ENCODE data around the gene CACNA2D3. TPM values are rescaled to one million over a fixed set of nuclear protein-coding genes. Genes with fewer than 3 reads are reported as not detected.

The CACNA2D3 gene
- total and polyA plus RNA-seq, 12 donors: 0.26 to 13.7 (median 2.8) TPM; not detected in 1

DNA sequence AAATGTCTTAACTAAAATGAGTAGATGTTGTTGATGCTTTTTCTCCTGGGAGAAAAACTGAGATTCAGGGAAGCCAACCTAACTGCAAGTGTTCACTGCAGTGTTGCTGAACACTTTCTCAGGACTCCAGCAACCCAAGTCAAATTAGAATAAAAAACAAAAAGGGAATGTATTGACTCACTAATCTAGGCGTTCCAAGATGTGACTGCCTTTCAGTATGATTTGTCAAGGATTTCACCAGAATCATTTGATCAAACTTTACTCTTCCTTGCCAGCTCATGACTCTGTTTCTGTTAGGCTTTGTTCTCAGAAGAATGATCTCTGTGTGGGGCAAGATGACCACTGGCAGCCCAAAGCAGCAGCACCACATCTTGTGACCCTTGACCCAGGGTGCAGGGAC, 364.0 kb downstream of the CACNA2D3 start:
- Histone ChIP-seq H3K4me3 (no peak overlapping the region), H3K9me3 (replicated peaks in 1 of 3) (no peaks in the 10 kb centered on the region), H3K4me1 (replicated peaks in 1 of 2) (no peaks in the 10 kb centered on the region), H3K27ac (no peak overlapping the region), H3K36me3 (replicated peaks in 1 of 2) (no peaks in the 10 kb centered on the region), H3K27me3 (no peaks in the 10 kb centered on the region)
- intact Hi-C loops (cut with DNase I): no loop called here
- TF ChIP-seq POLR2A (IDR thresholded peaks at IDR 0.05): no peak
- TF ChIP-seq, protein P1, sequence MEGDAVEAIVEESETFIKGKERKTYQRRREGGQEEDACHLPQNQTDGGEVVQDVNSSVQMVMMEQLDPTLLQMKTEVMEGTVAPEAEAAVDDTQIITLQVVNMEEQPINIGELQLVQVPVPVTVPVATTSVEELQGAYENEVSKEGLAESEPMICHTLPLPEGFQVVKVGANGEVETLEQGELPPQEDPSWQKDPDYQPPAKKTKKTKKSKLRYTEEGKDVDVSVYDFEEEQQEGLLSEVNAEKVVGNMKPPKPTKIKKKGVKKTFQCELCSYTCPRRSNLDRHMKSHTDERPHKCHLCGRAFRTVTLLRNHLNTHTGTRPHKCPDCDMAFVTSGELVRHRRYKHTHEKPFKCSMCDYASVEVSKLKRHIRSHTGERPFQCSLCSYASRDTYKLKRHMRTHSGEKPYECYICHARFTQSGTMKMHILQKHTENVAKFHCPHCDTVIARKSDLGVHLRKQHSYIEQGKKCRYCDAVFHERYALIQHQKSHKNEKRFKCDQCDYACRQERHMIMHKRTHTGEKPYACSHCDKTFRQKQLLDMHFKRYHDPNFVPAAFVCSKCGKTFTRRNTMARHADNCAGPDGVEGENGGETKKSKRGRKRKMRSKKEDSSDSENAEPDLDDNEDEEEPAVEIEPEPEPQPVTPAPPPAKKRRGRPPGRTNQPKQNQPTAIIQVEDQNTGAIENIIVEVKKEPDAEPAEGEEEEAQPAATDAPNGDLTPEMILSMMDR (IDR thresholded peaks at IDR 0.05): no peak
- WGBS, 4 donors: 53 to 79% (median 75%) methylated on average over 1 of the region's 1 CpG
- DNase-seq: no peak

- Histone ChIP-seq H3K9me3 (replicated peaks in 1 of 3) (no peaks in the 10 kb centered on the region), H3K27ac (no peak overlapping the region), H3K4me1 (replicated peaks in 1 of 2) (no peaks in the 10 kb centered on the region), H3K4me3 (no peak overlapping the region), H3K36me3 (replicated peaks in 1 of 2) (no peaks in the 10 kb centered on the region), H3K27me3 (no peaks in the 10 kb centered on the region)
- TF ChIP-seq, protein P1 (IDR thresholded peaks at IDR 0.05): no peak
- no peak for TF ChIP-seq POLR2A (IDR thresholded peaks at IDR 0.05)
- DNase-seq: no peak
- WGBS, 4 donors: 82 to 93% (median 85%) methylated on average over 5 of the region's 5 CpGs
- intact Hi-C loops (cut with DNase I): no loop called here
Observed at GRCh38 chr3:54488297-54488696, 365.9 kb downstream of the CACNA2D3 start.

DNA sequence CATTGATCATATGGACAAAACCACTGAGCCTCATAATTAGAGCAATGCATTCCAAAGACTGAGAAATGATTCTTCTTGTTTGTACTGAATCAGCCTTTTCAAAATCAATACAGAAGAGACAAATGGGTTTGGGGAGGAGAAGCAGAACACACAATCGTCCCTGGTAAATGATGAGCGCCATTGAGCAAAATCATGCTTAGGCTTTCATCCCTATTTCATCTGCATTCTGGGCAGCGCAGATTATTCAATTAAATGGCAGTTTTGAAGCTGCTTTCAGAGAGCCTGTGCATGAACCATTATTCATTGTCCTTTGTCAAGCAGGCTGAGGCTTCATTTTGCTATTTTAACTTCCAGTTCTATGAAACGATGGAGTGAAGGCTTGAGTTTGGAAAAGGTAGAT, 371.9 kb downstream of the CACNA2D3 start:
- H3K4me1 ChIP-seq (replicated peaks in 1 of 2): no peaks in the 10 kb centered on the region
- no peak for DNase-seq
- peaks cover 0 to 7% (median 0%) of the 10 kb centered on the region in 3 donors for H3K9me3 ChIP-seq (replicated peaks in 1 of 3)
- H3K4me3 ChIP-seq: no peak overlapping the region
- TF ChIP-seq, protein P1 (IDR thresholded peaks at IDR 0.05): no peak
- no peak for TF ChIP-seq POLR2A (IDR thresholded peaks at IDR 0.05)
- no peaks in the 10 kb centered on the region for H3K27me3 ChIP-seq
- 74 to 91% (median 84%) methylated on average over 4 of the region's 4 CpGs for WGBS, 4 donors
- intact Hi-C loops (cut with DNase I): no loop called here
- no peaks in the 10 kb centered on the region for H3K36me3 ChIP-seq (replicated peaks in 1 of 2)
- H3K27ac ChIP-seq: no peak overlapping the region

GRCh38 chr3:54506603-54507002, 384.3 kb downstream of the CACNA2D3 start:
- Histone ChIP-seq H3K9me3 (replicated peaks in 1 of 3) (no peaks in the 10 kb centered on the region), H3K27ac (no peak overlapping the region), H3K27me3 (no peaks in the 10 kb centered on the region), H3K4me3 (no peak overlapping the region), H3K36me3 (replicated peaks in 1 of 2) (no peaks in the 10 kb centered on the region), H3K4me1 (replicated peaks in 1 of 2) (no peaks in the 10 kb centered on the region)
- TF ChIP-seq, protein P1 (IDR thresholded peaks at IDR 0.05): no peak
- no peak for TF ChIP-seq POLR2A (IDR thresholded peaks at IDR 0.05)
- DNase-seq: no peak
- 67 to 80% (median 73%) methylated on average over 3 of the region's 3 CpGs for WGBS, 4 donors
- intact Hi-C loops (cut with DNase I): no loop called here
